Measurements from ENCODE around the gene TAC4.
A peak's percentile ranks its signal among the peaks of the same experiment; 100 is the strongest.

Gene TAC4

GRCh38 chr17:49872754-49873377 lies 25.0 kb upstream of the TAC4 start:
- DNase-seq, result no peak

- DNase-seq, result no peak
These were observed 23.3 kb upstream of the TAC4 start for GRCh38 chr17:49871211-49871610.

GRCh38 chr17:49870298-49870697 lies 22.4 kb upstream of the TAC4 start:
- no peak for DNase-seq

GRCh38 chr17:49869038-49869374 lies 21.1 kb upstream of the TAC4 start:
- no peak for DNase-seq

- DNase-seq, result no peak
These were observed 19.1 kb upstream of the TAC4 start for GRCh38 chr17:49866882-49867413.

GRCh38 chr17:49866019-49866380 lies 18.1 kb upstream of the TAC4 start:
- DNase-seq, result no peak

- DNase-seq, result no peak
These were observed 15.0 kb upstream of the TAC4 start for GRCh38 chr17:49862781-49863331.

- DNase-seq, result peak; percentile 26
These were observed 13.4 kb upstream of the TAC4 start for GRCh38 chr17:49861150-49861884.

- no peak for DNase-seq
These were observed 12.4 kb upstream of the TAC4 start for GRCh38 chr17:49859991-49860953.

GRCh38 chr17:49858796-49859195 lies 10.9 kb upstream of the TAC4 start:
- DNase-seq, result no peak

- no peak for DNase-seq
These were observed 6.3 kb upstream of the TAC4 start for GRCh38 chr17:49854126-49854525.

GRCh38 chr17:49853470-49854015 lies 5.7 kb upstream of the TAC4 start:
- no peak for DNase-seq

- DNase-seq, result peak; percentile 22
These were observed 3.8 kb upstream of the TAC4 start for GRCh38 chr17:49851387-49852291.

- DNase-seq, result no peak
These were observed 3.0 kb upstream of the TAC4 start for GRCh38 chr17:49850772-49851386.

GRCh38 chr17:49850218-49850610 lies 2.3 kb upstream of the TAC4 start:
- no peak for DNase-seq

GRCh38 chr17:49848739-49849138 lies 870 bp upstream of the TAC4 start:
- DNase-seq, result no peak

- DNase-seq, result no peak
These were observed 744 bp downstream of the TAC4 start for GRCh38 chr17:49846938-49847712.

GRCh38 chr17:49845321-49845720 lies 2.5 kb downstream of the TAC4 start:
- DNase-seq, result no peak

- no peak for DNase-seq
These were observed 4.0 kb downstream of the TAC4 start for GRCh38 chr17:49843774-49844350.

- DNase-seq, result no peak
These were observed 5.0 kb downstream of the TAC4 start for GRCh38 chr17:49842846-49843245.

Data from NCI-H1105 treated with DMSO at 0.1 percent for 48 hours (cell line).